DMS 273 (cell line): ENCODE data around the gene BCL2L14.
A peak's percentile ranks its signal among the peaks of the same experiment; 100 is the strongest.

ENCODE experiments used
- DNase-seq: peaks from one replicate; lab custom pipeline; 2025; ENCODE audit not compliant: unreplicated experiment; lab: John Stamatoyannopoulos, UW

Gene BCL2L14

DNA sequence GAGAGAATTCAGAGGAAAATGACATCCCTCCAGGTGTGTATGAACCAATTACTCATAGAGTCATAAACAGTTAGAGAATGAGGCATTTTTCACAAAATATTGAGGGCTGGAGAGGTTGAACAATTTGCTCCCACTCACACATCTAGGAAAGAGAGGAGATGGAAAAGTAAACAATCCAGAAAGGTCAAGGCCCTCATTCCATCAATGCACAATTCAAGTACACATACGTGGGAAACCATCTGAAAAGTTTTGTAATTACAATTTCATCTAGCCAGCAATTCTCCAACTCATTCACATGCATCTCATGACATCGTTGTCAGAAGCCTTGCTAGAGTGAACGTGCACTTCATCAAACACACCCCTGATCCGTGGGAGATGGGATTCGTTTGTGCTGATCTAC lies 15.7 kb upstream of the BCL2L14 start:
- DNase-seq: no peak

DNA sequence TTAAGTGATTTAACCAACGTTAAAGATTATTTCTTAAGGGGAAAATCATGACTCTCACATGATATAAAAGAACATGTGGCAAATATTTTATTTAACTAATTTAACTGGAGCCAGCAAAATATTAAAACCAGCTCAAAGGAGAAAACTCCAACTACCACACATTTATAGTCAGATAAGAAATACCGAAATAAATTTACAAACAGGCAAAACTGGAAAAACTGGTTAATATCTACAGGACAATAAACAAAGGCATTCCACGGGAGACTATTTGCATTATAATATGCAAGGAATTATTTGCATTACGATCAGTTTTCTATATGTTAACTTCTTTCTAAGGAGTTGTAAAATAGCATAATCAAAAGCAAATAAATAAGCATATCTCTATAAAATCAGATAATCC lies 13.8 kb upstream of the BCL2L14 start:
- no peak for DNase-seq

GRCh38 chr12:12064596-12064995 lies 6.1 kb upstream of the BCL2L14 start:
- DNase-seq: no peak

GRCh38 chr12:12068751-12069150 lies 2.0 kb upstream of the BCL2L14 start:
- no peak for DNase-seq

DNA sequence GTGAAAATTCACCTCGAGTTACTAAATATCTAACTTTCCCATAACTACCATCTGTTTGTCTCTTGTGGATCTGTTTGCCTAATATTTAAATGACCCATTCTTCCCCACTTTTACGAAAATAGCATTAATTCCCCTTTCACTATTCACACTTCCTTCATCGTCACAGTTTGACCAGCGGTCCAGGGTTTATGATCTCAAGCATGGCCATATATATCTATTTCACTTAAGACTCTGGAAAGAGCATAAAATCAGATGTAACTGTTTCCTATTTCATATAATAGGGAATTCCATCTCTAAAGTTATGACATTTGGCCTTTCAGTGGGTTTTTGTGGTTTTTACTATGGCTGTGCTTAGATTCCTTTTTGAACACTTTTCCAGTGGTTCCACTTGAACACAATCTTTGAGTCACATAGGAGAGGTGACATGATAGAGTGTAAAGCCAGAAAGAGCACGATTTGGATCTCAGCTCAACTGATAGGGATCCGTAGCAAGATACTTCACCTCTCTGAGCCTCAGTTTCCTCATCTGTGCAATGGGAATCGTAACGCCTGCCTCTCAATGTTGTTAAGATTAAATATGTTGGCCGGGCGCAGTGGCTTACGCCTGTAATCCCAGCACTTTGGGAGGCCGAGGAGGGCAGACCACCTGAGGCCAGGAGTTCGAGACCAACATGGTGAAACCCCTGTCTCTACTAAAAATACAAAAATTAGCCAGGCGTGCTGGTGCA lies 754 bp upstream of the BCL2L14 start:
- no peak for DNase-seq

- DNase-seq: no peak
Observed at GRCh38 chr12:12072064-12072760, 1.5 kb downstream of the BCL2L14 start.

DNA sequence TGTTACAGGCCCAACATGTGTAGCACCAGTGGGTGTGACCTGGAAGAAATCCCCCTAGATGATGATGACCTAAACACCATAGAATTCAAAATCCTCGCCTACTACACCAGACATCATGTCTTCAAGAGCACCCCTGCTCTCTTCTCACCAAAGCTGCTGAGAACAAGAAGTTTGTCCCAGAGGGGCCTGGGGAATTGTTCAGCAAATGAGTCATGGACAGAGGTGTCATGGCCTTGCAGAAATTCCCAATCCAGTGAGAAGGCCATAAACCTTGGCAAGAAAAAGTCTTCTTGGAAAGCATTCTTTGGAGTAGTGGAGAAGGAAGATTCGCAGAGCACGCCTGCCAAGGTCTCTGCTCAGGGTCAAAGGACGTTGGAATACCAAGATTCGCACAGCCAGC lies 8.6 kb downstream of the BCL2L14 start:
- no peak for DNase-seq

- peak; percentile 61 for DNase-seq
Observed at GRCh38 chr12:12081836-12082497, 11.2 kb downstream of the BCL2L14 start.

- DNase-seq: no peak
Observed at GRCh38 chr12:12083688-12084087, 12.9 kb downstream of the BCL2L14 start.

GRCh38 chr12:12086362-12086761 lies 15.6 kb downstream of the BCL2L14 start:
- DNase-seq: no peak

DNA sequence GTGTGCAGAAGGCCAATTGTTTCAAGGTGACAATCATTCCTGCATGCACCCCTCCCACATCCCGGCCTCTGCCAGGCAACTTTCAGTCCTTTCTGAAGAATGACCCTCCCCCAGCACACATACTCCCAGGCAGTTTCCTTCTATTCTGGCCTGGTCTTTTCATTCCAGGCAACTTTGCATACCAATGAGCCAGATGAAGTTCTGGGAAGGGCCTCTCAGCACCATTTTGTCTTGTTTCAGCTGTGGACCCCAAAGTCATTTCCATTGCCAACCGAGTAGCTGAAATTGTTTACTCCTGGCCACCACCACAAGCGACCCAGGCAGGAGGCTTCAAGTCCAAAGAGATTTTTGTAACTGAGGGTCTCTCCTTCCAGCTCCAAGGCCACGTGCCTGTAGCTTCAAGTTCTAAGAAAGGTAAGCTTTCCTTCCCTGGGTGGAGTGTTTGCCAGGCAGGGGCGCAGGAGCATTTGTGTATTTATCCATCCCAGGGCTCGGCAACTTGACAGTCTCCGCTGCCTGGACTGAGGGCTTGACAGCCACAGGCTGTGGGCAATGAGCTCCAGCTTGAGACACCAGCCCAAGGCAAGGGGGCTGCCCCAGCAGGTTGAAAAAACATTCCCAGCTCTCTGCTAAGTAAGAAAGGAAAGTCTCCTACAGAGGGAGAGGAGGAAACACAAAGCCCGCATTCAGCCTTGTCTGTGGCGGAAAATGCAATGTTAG lies 16.4 kb downstream of the BCL2L14 start:
- DNase-seq: no peak

- no peak for DNase-seq
Observed at GRCh38 chr12:12087693-12088034, 16.9 kb downstream of the BCL2L14 start.

DNA sequence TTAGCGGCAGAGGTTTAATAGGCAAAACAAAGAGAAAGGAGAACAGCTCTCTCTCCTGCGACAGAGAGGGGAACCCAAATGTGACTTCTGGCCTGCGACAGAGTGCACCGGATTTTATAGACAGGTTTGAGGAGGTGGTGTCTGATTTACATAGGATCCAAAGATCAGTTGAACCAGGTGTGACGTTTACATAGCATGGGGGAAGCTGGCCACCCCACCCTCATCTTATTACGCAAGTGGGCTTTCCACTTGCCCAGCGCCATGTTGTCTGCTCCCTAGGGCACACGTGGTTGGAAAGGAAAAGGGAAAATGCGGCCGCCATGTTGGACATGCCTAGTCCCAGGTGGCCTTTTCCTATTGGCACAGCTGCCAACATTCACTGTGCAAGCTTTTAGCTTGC lies 17.4 kb downstream of the BCL2L14 start:
- no peak for DNase-seq

DNA sequence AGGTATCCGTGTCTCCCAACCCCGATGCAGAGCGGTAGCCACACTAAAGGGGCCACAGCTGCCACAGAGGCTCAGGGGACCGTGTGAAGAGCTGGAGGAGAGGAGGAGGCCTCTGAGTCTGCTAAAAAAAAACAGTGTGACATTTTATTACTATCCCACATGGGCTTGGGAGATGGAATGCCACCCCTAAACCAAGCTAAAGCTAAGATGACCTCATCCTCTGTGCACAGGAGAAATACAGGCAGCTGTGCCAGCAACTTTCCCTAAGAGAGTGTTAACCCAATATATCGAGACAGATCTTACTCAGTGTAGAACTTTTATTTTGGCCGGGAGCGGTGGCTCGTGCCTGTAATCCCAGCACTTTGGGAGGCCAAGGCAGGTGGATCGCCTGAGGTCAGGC lies 18.0 kb downstream of the BCL2L14 start:
- DNase-seq: no peak

- no peak for DNase-seq
Observed at GRCh38 chr12:12091071-12091470, 20.3 kb downstream of the BCL2L14 start.

GRCh38 chr12:12091977-12092663 lies 21.4 kb downstream of the BCL2L14 start:
- peak; percentile 27 for DNase-seq

- DNase-seq: no peak
Observed at GRCh38 chr12:12094481-12094880, 23.7 kb downstream of the BCL2L14 start.

DNA sequence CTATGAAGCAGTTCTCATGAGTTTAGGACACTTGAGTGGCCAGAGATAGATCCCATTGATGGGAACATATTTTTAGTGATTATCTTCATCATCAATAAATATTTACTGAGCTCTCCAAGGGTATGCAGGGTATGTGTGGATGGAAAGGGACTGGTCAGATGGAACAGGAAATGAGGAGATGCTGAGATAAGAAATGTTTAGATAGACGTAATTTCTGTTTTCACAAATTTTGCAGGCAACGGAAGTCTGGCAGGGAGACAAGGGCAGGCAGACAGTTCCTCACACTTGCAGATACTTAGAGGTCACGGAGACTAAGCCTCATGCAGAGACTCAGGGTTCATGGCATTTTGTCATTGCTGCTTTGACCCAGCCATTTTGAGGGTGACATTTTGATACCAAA lies 24.3 kb downstream of the BCL2L14 start:
- DNase-seq: no peak

DNA sequence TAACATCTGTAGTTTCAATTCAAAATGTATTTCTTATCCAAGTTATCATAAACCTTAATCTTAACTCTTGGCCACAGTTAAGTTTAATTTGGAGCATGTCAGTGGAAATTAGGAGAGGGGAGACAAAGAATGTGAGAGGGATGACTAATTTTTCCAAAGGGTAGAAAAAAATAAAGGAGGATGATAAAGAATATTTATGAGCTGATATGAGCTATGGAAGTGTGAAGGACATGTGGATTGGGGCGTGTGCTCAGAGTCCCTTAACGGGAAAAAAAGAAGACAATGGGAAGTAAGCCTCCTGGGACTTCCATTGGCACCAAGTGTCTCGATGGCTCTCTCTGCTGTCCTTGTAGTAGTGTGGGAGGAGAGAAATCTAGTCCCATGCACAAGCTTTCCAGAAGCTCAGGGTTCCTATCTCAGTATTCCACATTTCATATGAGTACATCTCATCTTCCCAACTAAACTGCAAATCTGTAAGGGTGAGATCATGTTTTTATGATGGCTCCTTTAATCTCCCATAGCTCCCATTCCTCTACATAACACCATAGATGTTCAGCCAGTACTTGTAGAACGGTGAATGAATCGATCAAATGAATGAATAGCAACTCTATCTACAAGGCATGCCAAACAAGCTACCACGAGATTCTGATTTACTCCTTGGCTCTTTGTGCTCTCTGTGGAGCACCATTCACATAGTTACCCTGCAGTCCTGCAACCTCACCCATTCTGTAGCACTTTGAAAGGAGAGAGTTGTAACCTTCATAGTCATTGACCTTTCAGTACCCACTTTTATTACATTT lies 27.4 kb downstream of the BCL2L14 start:
- no peak for DNase-seq

DNA sequence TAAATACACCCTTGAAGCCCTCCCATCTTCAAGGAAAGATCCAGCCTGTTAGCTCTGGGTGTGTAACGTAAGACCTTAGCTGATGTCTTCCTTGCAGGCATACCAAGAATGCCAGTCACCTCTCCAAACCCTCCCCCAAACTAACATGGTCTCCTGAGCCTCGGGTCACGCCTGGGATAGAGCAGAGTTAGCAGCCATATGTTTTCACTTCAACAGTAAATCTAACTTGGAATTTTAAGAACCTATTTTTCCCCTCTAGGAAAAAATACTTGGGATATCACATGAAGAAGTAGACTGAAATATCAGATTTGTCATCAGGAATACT lies 27.9 kb downstream of the BCL2L14 start:
- no peak for DNase-seq
